ENCODE measurements around the gene CPT1B.

GRCh38 chr22:50567721-50568252 lies 10.4 kb downstream of the CPT1B start:
- TF ChIP-seq EZH2 (IDR thresholded peaks at IDR 0.05; ENCODE audit: borderline replicate concordance, low read depth, low read length, poor library complexity, severe bottlenecking) (no peak), CTCF (conservative IDR thresholded peaks at IDR 0.05; ENCODE audit: low read depth, low read length) (no peak)
